Stimulated activated CD8-positive, alpha-beta memory T cell treated with anti-CD3 and anti-CD28 coated beads, Interleukin-4, amount 100 ng/mL, for 24 hours (primary cell): ENCODE data around the gene IFITM5.
"Not testable (repeated sequence)": the region's sequence is repeated elsewhere in the genome, so short reads cannot be mapped to it uniquely, and the experiment has no call there.

Experiments used
- DNase-seq: peaks from one replicate; pipeline ENCODE4 v3.0.0-alpha.2; 2020; ENCODE audit warnings: low read depth

The IFITM5 gene

DNA sequence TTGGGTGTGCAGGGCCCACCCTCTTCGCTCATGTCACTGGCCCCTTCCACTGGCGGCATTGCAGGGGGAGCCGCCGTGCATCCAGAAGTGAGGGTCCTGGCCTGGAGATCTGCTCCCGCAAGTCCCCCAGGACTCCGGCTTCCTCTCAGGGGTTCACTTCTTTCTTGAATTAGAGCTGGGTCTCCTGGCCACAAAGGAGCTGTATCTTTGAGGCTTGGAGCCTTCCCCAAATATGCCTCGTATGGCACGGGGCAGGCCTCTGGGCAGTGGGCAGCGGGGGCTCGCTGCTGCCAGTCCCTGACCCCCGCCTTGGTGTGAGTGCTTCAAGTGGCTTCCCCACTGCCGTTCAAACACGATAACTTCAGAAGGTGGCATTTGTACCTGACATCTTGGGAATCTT, 28.7 kb upstream of the IFITM5 start:
- DNase-seq, result no peak

DNA sequence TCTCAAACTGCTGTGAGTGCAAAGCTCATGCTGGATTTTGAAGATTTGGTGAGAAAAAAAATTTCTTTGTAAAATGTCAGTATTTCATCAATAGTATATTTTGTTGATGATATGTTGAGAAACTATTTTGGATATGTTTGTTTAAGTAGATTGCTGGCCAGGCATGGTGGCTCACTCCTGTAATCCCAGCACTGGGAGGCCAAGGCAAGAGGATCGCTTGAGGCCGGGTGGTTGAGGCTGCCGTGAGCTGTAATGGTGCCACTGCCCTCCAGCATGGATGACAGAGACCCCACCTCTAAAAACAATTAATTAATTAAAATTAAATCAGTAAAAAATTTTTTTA, 28.2 kb upstream of the IFITM5 start:
- no peak for DNase-seq

DNA sequence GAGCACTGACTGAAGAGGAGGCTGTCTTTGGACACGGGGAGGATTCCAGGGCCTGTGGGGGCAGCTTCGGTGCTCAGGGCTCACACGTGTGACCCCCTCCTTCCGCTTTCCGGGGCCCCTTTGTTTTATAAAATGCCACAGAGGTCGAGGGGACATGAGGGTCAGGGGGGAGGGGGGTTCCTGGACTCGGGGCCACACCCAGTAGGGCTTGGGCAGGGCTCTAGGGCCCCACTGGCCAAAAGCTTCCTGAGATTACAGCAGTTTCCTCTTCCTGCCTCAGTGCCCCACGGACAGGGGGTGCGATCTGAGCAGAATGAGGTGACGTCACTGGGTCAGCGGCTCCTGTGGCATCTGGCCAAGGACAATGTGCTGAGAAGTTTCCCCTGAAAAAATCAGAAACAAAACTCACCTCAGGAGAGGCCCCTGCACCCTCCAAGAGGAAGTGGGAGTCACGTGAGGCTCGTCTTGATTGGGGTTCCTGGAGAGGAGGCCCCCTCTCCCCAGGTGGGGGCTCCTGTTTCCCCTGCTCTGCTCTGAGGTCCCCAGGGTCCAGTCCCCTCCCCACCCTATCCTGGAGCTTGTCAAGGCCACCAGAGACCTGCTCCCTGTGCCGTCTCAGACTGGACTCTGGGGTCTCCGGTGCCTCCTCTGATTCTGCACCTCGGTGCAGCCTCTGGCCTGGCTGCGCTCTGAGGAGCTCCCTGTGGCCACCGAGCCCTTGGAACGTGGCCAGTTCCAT, 27.7 kb upstream of the IFITM5 start:
- no peak for DNase-seq

DNA sequence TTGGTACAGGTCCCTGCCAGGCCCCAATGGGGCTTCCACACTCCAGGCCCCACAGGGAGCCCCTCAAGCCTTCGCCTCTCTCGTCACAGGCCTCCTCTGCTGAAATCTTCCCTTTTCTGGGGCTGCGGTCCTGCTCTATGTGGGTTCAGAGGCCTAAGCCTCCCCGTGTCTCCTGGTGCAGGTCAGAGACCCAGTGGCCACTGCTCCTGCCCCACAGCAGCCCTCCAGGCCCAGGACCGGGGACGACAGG, 27.2 kb upstream of the IFITM5 start:
- DNase-seq, result no peak

DNA sequence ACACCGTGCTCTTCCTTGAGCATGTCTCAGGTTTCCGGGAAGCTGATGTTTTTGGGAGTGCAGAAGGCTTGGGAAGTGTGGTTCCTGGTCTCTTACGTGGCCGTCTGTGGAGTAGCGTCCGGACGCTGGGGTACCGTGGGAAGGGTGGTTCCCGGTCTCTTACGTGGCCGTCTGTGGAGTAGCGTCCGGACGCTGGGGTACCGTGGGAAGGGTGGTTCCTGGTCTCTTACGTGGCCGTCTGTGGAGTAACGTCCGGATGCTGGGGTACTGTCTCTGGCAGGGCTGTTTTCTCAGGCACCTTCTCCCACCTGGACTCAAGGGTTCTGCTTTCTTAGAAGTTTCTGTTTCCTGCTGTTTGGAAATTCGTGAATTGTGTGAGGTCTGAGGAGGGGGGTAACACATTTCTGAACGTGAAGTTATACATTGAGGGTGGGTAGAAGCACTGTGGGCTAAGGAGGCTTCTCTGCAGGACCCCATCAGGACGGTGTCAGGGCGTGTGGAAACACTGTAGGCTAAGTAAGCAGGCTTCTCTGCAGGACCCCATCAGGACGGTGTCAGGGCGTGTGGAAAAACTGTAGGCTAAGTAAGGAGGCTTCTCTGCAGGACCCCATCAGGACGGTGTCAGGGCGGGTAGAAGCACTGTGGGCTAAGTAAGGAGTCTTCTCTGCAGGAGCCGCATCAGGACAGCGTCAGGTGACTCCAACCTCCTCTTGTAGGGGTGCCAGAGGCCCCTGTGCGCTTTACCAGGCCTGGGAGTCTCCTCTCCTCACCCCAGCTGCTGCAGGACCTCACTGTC, 26.7 kb upstream of the IFITM5 start:
- DNase-seq, result no peak

DNA sequence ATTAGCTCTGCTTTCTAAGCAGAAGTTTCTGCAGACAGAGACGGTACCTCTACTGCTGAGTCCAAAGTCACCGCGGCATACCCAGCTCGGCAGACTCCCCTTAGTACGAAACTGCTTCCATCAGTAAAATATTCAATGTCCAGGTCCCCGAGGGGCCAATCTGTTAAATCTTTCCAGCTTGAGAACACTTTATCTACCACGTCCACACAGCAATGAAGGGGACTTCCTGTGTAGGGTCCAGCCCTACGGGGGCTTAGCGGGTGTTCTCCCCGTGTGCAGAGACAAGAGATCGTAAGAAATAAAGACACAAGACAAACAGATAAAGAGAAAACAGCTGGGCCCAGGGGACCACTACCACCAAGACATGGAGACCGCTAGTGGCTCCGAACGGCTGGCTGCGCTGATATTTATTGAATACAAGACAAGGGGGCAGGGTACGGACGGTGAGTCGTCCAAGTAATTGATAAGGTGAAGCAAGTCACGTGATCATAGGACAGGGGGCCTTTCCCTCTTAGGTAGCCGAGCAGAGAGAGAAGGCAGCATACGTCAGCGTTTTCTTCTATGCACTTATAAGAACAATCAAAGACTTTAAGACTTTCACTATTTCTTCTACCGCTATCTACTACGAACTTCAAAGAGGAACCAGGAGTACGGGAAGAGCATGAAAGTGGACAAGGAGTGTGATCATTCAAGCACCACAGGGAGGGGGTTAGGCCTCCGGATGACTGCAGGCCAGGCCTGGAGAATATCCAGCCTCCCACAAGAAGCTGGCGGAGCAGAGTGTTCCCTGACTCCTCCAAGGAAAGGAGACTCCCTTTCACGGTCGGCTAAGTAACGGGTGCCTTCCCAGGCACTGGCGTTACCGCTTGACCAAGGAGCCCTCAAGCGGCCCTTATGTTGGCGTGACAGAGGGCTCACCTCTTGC, 25.5 kb upstream of the IFITM5 start:
- not testable (repeated sequence) for DNase-seq

DNA sequence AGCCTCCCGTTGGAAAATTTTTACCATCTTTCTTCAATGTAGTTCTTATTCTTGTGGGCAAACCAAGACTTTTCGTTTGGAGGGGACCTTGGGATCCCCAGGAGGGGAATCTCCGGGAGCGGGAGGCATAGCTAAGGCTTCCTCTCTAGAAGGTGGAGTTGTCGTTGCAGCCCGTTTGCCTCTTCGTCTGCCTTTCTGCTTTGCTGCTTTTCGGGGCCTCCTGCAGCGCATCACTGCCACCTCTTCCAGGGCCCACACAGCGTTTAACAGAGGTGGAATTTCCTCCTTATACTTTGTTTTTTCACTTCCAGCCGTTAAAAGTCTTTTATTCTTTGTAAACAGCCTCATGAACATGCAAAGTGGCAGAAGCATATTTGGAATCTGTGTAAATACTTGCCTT, 24.8 kb upstream of the IFITM5 start:
- DNase-seq, result no peak

DNA sequence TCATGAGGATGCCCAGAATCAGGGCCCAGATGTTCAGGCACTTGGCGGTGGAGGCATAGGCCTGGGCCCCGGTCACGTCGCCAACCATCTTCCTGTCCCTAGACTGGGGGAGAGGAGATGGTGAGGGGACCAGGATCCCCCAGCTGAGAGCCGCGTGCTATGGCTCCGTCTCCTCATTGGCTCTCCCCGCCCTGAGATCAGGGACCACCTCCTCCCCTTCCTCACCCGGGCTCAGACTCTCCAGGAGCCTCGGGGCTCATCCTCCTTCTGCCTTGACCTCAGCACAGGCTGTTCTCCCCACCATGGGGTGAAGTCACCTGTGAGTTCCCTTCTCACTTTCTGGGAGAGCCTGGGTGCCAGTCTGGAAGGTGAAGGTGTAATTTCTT, 20.6 kb upstream of the IFITM5 start:
- DNase-seq, result not testable (repeated sequence)

DNA sequence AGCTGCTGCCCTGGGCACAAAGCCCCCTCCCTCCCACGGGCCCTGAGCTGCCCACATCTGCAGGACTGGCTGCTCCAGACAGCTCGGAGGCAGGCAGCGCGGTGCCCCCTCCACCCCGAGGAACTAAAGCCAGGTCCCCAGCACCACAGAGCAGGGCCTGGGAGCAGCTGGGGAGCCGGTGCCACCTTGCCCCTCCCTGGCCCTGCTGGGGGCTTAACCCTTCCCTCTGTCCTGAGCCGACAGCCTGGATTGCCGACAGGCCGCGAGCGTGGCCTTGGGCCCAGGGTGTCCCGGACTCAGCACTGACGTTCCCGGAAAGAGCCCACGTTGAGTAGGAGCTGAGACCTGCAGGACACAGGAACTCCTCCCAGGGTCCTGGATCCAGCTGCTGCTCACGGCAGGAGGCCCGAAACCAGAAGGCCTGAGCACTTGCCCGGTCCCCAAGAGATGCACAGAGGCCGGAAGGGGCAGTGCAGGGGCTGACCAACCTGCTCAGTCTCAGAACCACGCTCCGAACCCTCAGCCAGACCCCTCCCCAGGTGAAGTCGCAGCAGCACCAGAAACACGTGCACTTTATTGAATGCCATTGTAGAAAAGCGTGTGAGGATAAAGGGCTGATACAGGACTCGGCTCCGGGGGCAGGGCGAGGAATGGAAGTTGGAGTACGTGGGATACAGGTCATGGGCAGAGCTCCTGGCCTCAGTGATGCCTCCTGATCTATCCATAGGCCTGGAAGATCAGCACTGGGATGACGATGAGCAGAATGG, 20.0 kb upstream of the IFITM5 start:
- DNase-seq, result not testable (repeated sequence)

DNA sequence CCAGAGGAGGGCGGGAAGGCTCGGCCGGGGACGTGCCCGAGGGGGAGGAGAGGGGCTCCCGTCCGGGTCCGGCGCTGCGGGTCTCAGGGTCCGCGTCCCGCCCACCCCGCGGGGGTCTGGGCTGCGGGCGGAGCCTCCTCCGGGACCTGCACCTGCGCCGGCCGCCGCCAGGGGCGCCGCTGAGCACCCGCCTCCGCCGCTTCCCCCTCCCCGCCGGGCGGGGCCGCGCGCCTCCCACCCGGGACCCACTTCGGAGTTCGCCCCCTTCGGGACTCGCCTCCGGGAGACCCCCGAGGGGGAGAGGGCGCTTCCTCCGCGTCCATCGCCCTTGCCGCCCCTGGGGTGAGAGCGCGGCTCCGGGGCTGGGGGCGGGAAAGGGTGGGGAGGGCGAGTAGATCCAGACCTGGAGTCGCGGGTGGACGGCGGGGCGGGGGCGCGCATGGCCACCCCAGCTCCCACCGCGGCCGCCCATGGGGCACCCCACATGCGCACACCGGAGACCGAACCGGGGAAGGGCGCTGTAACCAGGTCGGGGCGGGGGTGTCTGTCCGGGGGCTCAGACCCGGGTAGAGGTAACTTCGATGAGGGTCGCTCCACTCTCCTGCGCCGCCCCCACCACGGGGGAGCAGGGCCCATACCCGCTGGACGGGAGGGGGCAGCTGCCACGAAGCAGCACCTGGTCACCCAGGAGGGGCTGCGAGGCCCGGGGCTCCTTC, 19.2 kb upstream of the IFITM5 start:
- DNase-seq, result not testable (repeated sequence)

DNA sequence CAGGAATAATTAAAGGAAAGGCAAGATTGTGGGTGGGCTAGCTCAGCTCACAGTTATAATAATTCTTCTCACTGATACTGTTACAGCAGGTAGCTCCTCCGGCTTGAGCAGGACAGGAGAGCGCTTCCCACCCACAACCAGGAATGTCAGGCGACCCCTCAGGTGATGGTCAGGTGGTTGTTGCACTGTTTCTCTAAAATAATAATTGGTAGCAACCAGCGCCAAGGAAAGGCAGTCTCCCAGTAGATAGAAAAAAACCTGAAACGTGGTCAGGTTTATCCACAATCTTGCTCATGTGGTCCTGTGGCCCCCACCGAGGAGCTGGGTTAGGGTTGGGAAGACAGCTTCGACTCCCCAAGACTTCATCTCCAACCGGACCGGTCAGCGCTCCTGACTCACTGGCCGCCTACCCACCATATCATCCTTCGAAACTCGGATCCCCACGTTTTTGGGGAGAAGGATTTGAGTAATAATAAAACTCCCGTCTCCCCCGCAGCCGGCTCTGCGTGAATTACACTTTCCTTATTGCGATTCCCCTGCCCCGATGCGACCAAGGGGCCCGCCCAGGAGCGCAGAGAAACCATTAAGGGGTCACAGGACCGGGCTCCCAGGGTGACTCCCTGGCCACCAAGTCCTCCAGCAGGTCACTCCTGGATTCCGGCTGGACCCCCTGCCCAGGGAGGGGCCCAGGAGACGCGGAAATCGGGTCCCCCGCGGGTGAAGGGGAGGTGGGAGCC, 18.5 kb upstream of the IFITM5 start:
- DNase-seq, result not testable (repeated sequence)

DNA sequence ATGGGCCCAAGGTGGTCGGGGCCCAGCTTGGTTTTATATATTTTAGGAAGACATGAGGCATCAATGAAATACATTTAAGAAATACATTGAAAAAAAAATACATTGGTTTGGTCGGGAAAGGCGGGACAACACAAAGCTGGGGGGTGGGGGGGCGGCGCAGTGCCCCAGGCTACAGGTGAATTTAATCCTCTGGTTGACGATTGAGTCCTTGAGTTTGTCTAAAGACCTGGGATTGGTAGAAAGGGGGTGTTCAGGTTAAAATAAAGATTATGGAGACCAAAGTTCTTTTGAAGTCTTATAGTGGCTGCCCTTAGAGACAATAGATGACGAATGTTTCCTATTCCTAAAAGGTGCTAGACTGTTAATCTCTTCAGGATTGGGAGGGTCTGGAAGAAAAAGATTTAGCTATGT, 17.6 kb upstream of the IFITM5 start:
- DNase-seq, result no peak

DNA sequence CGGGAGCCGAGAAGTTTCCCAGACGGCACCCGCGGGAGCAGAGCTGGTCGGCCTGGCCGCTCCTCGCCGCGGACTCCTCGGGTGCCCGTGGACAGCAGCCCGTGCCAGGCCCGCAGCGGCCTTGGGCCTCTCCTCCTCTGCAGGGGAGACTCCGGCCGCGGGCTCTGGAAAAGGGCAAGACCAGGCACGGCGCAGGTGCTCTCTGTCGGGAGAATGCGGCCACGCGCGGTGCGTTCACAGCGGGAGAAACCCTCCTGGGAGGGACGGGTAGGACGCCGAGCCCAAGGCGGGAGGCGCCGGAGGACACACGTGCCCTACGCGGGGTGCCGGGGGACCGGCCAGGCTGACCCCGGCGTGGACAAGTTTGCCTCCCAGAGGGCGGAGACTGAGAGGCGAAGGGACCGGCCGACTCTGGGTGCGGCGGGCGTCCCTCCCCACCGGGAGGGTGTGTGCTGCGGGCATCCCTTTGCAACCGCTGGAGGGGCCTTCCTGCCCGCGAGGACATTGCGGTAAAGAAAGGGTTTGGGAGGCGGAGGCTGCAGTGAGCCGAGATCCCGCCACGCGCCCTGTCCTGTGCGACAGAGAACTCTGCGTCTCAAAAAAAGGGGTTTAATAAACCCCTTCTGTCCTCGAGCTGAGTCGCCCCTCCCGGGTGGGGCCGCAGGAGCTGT, 16.8 kb upstream of the IFITM5 start:
- no peak for DNase-seq

DNA sequence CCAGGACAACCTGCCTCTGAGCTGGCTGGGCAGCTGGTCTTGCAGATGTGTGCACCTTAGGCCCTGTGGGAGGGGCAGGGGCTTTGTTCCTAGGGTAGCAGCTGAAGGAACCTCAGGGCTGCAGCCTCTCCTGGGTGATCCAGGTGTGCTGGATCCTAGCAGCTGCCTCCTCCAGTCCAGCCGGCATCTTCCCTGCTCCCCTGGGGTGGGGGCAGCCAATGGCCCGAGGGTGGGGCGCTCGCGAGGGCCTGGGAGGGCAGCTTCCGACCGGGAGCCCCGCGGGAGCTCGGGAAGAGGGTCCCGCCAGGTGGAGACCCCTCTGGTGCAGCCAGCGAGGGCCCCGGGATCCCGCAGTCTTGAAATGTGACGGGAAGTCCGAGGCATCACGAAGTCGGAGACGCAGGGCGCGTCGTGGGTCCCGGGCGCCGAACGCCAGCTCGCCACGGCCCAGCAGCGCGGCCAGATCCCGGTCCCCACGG, 16.2 kb upstream of the IFITM5 start:
- no peak for DNase-seq

DNA sequence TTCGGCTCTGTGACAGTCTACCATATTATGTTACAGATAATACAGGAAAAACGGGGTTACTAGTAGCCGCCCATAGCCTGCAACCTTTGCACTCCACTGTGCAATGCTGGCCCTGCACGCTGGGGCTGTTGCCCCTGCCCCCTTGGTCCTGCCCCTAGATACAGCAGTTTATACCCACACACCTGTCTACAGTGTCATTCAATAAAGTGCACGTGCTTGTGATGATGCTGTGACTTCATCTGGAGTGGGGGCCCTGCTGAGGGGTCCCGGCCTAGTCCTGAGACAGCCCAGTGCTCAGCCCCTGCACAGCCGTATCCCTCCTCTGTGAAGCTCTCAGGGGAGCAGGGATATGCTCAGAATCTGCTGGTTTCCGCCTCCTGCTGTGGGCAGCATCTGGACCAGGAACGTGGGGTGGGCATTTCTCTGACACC, 15.7 kb upstream of the IFITM5 start:
- DNase-seq, result no peak

DNA sequence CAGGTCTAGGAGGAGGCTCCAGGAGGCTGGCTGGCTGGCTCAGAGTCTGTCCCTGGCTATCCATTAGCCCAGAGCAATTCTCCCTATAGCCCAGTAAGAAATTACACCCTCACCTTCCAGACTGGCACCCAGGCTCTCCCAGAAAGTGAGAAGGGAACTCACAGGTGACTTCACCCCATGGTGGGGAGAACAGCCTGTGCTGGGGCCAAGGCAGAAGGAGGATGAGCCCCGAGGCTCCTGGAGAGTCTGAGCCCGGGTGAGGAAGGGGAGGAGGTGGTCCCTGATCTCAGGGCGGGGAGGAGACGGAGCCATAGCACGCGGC, 15.2 kb upstream of the IFITM5 start:
- not testable (repeated sequence) for DNase-seq

DNA sequence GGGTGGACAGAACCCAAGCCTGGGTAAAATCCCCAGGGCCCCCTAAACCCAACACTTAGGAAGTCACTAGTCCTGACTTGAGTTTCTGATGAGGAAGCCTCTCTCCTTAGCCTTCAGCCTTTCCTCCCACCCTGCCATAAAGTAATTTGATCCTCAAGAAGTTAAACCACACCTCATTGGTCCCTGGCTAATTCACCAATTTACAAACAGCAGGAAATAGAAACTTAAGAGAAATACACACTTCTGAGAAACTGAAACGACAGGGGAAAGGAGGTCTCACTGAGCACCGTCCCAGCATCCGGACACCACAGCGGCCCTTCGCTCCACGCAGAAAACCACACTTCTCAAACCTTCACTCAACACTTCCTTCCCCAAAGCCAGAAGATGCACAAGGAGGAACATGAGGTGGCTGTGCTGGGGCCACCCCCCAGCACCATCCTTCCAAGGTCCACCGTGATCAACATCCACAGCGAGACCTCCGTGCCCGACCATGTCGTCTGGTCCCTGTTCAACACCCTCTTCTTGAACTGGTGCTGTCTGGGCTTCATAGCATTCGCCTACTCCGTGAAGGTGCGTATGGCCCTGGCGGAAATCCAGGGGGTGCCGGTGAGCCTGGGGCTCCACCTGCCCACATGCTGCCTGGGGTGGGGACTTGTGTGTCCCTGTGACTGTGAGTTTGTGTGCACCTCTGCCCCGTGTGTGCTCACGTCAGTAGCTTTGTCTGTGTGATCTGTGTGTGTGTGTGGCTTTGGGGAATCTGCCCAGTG, 14.6 kb upstream of the IFITM5 start, which contains the start of gene IFITM1:
Gene IFITM1, plus strand, starts transcription at position 254 of the 767 bp plus-strand sequence. Its CDS starts 131 bp downstream, at position 385.
- no peak for DNase-seq

DNA sequence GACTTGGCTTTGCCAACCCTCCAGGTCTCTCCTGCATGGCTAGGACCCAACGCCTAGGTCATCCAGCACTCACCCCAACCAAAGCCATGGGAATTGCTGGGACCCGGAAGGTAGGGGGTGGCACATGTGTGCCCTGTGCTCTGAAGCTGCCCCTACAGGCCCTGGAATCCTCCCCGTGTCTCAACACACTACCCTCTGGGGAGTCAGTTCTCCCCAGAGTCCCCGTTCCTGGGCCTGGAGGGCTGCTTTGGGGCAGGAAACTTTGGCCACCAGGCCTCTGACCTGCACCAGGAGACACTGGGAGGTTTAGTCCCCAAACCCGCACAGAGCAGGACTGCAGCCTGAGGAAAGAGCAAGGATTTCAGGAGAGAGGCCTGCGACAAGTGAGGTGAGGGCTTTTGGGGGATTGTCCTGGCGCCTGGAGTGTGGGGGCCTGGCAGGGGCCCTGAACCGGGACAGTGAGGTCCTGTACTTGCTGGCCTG, 14.0 kb upstream of the IFITM5 start:
- no peak for DNase-seq
